HEK293T (cell line): ENCODE data around the gene IGFBPL1.

ENCODE experiments used
- CTBP1 ChIP-seq: fragments of 450-650 bp; IDR thresholded peaks from 2 replicates; pipeline ENCODE4 v1.6.1; 2016; ENCODE audit warnings: borderline replicate concordance
- ELF4 ChIP-seq: fragments of 450-650 bp; IDR thresholded peaks from 2 replicates; pipeline ENCODE4 v1.6.1; 2017; ENCODE audit warnings: antibody characterized with exemption
- FOXA1 ChIP-seq: fragments of 450-650 bp; IDR thresholded peaks from 2 replicates; pipeline ENCODE4 v1.6.1; 2016; ENCODE audit warnings: mild to moderate bottlenecking
- FOXK2 ChIP-seq: fragments of 450-650 bp; IDR thresholded peaks from 2 replicates; pipeline ENCODE4 v1.6.1; 2016; ENCODE audit warnings: mild to moderate bottlenecking
- FOXM1 ChIP-seq: fragments of 450-650 bp; IDR thresholded peaks from 2 replicates; pipeline ENCODE4 v1.6.1; 2017; ENCODE audit warnings: mild to moderate bottlenecking, borderline replicate concordance
- LEF1 ChIP-seq: fragments of 450-650 bp; IDR thresholded peaks from 2 replicates; pipeline ENCODE4 v1.6.1; 2017; ENCODE audit warnings: mild to moderate bottlenecking, borderline replicate concordance
- NFRKB ChIP-seq: fragments of 450-650 bp; IDR thresholded peaks from 2 replicates; pipeline ENCODE4 v1.6.1; 2016; ENCODE audit warnings: mild to moderate bottlenecking, moderate library complexity
- SP1 ChIP-seq: fragments of 450-650 bp; IDR thresholded peaks from 2 replicates; pipeline ENCODE4 v1.6.1; 2017
- SUZ12 ChIP-seq: fragments of 450-650 bp; IDR thresholded peaks from 2 replicates; pipeline ENCODE4 v1.6.1; 2016; ENCODE audit warnings: mild to moderate bottlenecking
- TARDBP ChIP-seq: fragments of 450-650 bp; IDR thresholded peaks from 2 replicates; pipeline ENCODE4 v1.6.1; 2016

- TF ChIP-seq SP1 (no peak), FOXK2 (no peak), SUZ12 (no peak), NFRKB (no peak), FOXA1 (no peak), TARDBP (no peak), LEF1 (no peak), FOXM1 (no peak), ELF4 (no peak), CTBP1 (no peak)
Observed at GRCh38 chr9:38376021-38376670, 48.1 kb downstream of the IGFBPL1 start.
